Measurements from ENCODE around the gene CACNA2D4. TPM values are rescaled to one million over a fixed set of nuclear protein-coding genes. Genes with fewer than 3 reads are reported as not detected.

The CACNA2D4 gene
- total and polyA plus RNA-seq, 4 donors, result 1.5 to 12.6 (median 7.3) TPM

DNA sequence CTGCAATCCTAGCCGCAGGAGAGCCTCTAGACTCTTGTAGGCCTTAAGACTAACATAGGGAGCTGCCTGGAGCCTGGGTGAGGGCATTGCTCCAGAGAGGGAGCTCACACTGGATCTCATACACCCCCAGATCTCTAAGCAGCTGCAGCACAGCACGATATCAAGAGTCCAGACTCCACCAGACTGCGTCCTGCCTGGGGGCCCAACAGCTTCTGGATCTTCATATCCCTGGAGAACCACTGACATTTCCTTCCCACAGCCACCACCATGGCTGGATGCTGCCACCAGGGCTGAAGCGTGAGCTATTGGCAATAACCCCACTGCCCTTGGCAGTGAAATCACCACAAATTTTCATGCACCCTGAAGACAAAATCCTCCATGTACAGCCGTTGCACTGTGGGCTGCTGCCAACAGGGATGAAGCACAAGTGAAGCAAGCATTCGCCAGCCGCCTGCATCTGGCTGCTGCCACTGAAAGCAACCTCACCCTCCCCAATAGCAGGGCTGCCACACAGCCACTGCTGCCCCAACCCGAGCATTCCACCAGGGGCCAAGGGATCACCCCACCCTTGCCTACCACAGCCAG is 28.2 kb downstream of the CACNA2D4 start:
- no peak overlapping the region for H3K4me3 ChIP-seq
- peaks cover 0 to 14% (median 0%) of the 10 kb centered on the region in 4 donors for H3K9me3 ChIP-seq (ENCODE audit: control insufficient read depth in 4 of 4, insufficient read depth in 3 of 4, low read length in 3 of 4)
- TF ChIP-seq, protein P1, sequence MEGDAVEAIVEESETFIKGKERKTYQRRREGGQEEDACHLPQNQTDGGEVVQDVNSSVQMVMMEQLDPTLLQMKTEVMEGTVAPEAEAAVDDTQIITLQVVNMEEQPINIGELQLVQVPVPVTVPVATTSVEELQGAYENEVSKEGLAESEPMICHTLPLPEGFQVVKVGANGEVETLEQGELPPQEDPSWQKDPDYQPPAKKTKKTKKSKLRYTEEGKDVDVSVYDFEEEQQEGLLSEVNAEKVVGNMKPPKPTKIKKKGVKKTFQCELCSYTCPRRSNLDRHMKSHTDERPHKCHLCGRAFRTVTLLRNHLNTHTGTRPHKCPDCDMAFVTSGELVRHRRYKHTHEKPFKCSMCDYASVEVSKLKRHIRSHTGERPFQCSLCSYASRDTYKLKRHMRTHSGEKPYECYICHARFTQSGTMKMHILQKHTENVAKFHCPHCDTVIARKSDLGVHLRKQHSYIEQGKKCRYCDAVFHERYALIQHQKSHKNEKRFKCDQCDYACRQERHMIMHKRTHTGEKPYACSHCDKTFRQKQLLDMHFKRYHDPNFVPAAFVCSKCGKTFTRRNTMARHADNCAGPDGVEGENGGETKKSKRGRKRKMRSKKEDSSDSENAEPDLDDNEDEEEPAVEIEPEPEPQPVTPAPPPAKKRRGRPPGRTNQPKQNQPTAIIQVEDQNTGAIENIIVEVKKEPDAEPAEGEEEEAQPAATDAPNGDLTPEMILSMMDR (IDR thresholded peaks at IDR 0.05; ENCODE audit: control extremely low read depth, extremely low read depth), result no peak
- H3K4me1 ChIP-seq (ENCODE audit: control insufficient read depth in 5 of 5, insufficient read depth in 5 of 5, low read length in 5 of 5), result no peaks in the 10 kb centered on the region
- no peaks in the 10 kb centered on the region for H3K36me3 ChIP-seq (ENCODE audit: control insufficient read depth in 4 of 4, insufficient read depth in 4 of 4, low read length in 4 of 4)
- H3K27ac ChIP-seq (ENCODE audit: low read depth in 1 of 2, low read length in 1 of 2), result no peak overlapping the region
- DNase-seq (peak in 1 of 3 donors; percentile 6), ATAC-seq (ENCODE audit: insufficient read depth, low FRiP score) (no peak)
- H3K27me3 ChIP-seq (ENCODE audit: control insufficient read depth in 3 of 3, insufficient read depth in 3 of 3, low read length in 2 of 3), result no peaks in the 10 kb centered on the region
- no peak overlapping the region for H3K9ac ChIP-seq (ENCODE audit: insufficient read depth in 1 of 2, low read length in 2 of 2)
- 89 to 93% methylated on average over 8 of the region's 8 CpGs for WGBS, 2 donors

DNA sequence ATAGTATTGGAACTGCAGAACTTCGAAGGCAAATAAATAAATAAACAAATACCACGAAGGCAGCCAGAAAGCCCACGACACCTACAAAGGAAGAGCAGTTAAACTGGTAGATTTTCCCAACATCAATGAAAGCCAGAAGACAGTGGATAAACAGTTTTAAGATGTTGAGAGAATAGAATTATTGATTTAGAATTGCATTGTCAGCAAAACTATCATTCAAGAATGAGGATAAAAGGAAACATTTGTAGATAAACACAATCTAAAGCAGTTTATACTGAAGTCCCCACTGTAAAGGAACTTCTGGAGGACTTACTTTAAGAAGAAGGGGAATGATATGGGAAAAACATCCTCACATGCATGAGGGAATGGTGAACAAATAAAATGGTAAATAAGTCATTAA is 29.5 kb downstream of the CACNA2D4 start:
- TF ChIP-seq, protein P1 (IDR thresholded peaks at IDR 0.05; ENCODE audit: control extremely low read depth, extremely low read depth), result no peak
- H3K27me3 ChIP-seq (ENCODE audit: control insufficient read depth in 3 of 3, insufficient read depth in 3 of 3, low read length in 2 of 3), result no peaks in the 10 kb centered on the region
- DNase-seq, result no peak
- ATAC-seq (ENCODE audit: insufficient read depth, low FRiP score), result no peak
- H3K4me1 ChIP-seq (ENCODE audit: control insufficient read depth in 5 of 5, insufficient read depth in 5 of 5, low read length in 5 of 5), result no peaks in the 10 kb centered on the region
- H3K4me3 ChIP-seq, result no peak overlapping the region
- H3K27ac ChIP-seq (ENCODE audit: low read depth in 1 of 2, low read length in 1 of 2), result no peak overlapping the region
- no peaks in the 10 kb centered on the region for H3K36me3 ChIP-seq (ENCODE audit: control insufficient read depth in 4 of 4, insufficient read depth in 4 of 4, low read length in 4 of 4)
- WGBS, 2 donors, result 84 to 91% methylated on average over 3 of the region's 3 CpGs
- H3K9me3 ChIP-seq (ENCODE audit: control insufficient read depth in 4 of 4, insufficient read depth in 3 of 4, low read length in 3 of 4), result peaks cover 0 to 14% (median 0%) of the 10 kb centered on the region in 4 donors
- no peak overlapping the region for H3K9ac ChIP-seq (ENCODE audit: insufficient read depth in 1 of 2, low read length in 2 of 2)

DNA sequence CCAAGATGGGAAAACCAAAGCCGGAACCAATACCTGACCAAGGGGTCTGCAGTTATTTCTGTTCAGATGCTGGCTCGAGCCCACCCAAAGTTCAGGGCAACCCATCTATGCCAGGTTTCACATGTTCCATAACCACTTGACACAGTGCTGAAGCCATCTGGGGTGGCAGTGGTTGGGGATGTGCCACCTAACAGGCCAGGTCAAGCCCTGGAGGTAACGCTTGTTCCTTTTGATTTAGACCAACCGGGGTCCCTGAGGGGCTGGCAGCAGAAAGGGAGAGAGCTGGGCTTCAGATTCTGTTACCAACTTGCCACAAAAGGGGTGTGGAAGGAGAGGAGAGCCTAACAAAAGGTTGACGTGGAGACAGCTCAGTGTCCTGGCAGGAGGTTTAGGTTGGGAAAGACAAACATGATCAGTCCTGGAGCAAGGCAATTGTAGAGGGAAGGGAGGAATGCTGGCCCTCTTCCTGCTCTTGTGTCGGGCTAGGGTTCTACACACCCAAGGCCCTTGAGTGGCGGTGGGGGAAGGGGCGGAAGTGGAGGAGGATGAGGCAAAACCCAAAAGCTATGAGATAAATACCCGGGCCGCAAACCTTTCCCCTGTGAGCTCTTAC is 31.9 kb downstream of the CACNA2D4 start:
- ATAC-seq (ENCODE audit: insufficient read depth, low FRiP score) (no peak), DNase-seq (no peak)
- peaks cover 0 to 14% (median 0%) of the 10 kb centered on the region in 4 donors for H3K9me3 ChIP-seq (ENCODE audit: control insufficient read depth in 4 of 4, insufficient read depth in 3 of 4, low read length in 3 of 4)
- WGBS, 2 donors, result 86 to 91% methylated on average over 10 of the region's 10 CpGs
- no peak overlapping the region for H3K9ac ChIP-seq (ENCODE audit: insufficient read depth in 1 of 2, low read length in 2 of 2)
- H3K27me3 ChIP-seq (ENCODE audit: control insufficient read depth in 3 of 3, insufficient read depth in 3 of 3, low read length in 2 of 3), result no peaks in the 10 kb centered on the region
- TF ChIP-seq, protein P1 (IDR thresholded peaks at IDR 0.05; ENCODE audit: control extremely low read depth, extremely low read depth), result no peak
- H3K4me3 ChIP-seq, result no peak overlapping the region
- H3K27ac ChIP-seq (ENCODE audit: low read depth in 1 of 2, low read length in 1 of 2), result no peak overlapping the region
- no peaks in the 10 kb centered on the region for H3K36me3 ChIP-seq (ENCODE audit: control insufficient read depth in 4 of 4, insufficient read depth in 4 of 4, low read length in 4 of 4)
- no peaks in the 10 kb centered on the region for H3K4me1 ChIP-seq (ENCODE audit: control insufficient read depth in 5 of 5, insufficient read depth in 5 of 5, low read length in 5 of 5)
